HG03439 (cell line): Measurements from ENCODE around the gene EGR1.
A peak's percentile ranks its signal among the peaks of the same experiment; 100 is the strongest.
"Not testable (repeated sequence)": the region's sequence is repeated elsewhere in the genome, so short reads cannot be mapped to it uniquely, and the experiment has no call there.

Experiments
- ATAC-seq: cut with Tn5 transposase; IDR thresholded peaks from one replicate; pipeline ENCODE4 v1.9.1; 2021; ENCODE audit warnings: mild to moderate bottlenecking, moderate library complexity; ENCODE audit not compliant: unreplicated experiment

EGR1 gene

GRCh38 chr5:138468966-138469539 lies 3.8 kb downstream of the EGR1 start:
- no peak for ATAC-seq

GRCh38 chr5:138469540-138470321 lies 4.5 kb downstream of the EGR1 start:
- no peak for ATAC-seq

GRCh38 chr5:138470322-138471051 lies 5.2 kb downstream of the EGR1 start:
- no peak for ATAC-seq

GRCh38 chr5:138471052-138471361 lies 5.7 kb downstream of the EGR1 start:
- no peak for ATAC-seq

- no peak for ATAC-seq
These were observed 7.1 kb downstream of the EGR1 start for GRCh38 chr5:138472353-138472752.

GRCh38 chr5:138473151-138473550 lies 7.9 kb downstream of the EGR1 start:
- not testable (repeated sequence) for ATAC-seq

GRCh38 chr5:138476918-138477317 lies 11.6 kb downstream of the EGR1 start:
- no peak for ATAC-seq

GRCh38 chr5:138482638-138483037 lies 17.4 kb downstream of the EGR1 start:
- ATAC-seq: no peak

- no peak for ATAC-seq
These were observed 23.2 kb downstream of the EGR1 start for GRCh38 chr5:138488481-138488945.

- no peak for ATAC-seq
These were observed 24.4 kb downstream of the EGR1 start for GRCh38 chr5:138489683-138490061.

- ATAC-seq: no peak
These were observed 25.5 kb downstream of the EGR1 start for GRCh38 chr5:138490648-138491283.

- no peak for ATAC-seq
These were observed 26.0 kb downstream of the EGR1 start for GRCh38 chr5:138491284-138491648.

- ATAC-seq: peak; percentile 96
These were observed 26.6 kb downstream of the EGR1 start for GRCh38 chr5:138491669-138492559.

- no peak for ATAC-seq
These were observed 27.3 kb downstream of the EGR1 start for GRCh38 chr5:138492560-138493045.

GRCh38 chr5:138495351-138495750 lies 30.1 kb downstream of the EGR1 start:
- ATAC-seq: no peak

GRCh38 chr5:138498376-138498775 lies 33.1 kb downstream of the EGR1 start:
- ATAC-seq: no peak

- no peak for ATAC-seq
These were observed 36.8 kb downstream of the EGR1 start for GRCh38 chr5:138502121-138502520.

- no peak for ATAC-seq
These were observed 37.2 kb downstream of the EGR1 start for GRCh38 chr5:138502521-138502920.

- ATAC-seq: no peak
These were observed 38.4 kb downstream of the EGR1 start for GRCh38 chr5:138503487-138504270.

- ATAC-seq: no peak
These were observed 39.5 kb downstream of the EGR1 start for GRCh38 chr5:138504799-138505198.
